Measurements from ENCODE around the gene CFAP46.

The CFAP46 gene

DNA sequence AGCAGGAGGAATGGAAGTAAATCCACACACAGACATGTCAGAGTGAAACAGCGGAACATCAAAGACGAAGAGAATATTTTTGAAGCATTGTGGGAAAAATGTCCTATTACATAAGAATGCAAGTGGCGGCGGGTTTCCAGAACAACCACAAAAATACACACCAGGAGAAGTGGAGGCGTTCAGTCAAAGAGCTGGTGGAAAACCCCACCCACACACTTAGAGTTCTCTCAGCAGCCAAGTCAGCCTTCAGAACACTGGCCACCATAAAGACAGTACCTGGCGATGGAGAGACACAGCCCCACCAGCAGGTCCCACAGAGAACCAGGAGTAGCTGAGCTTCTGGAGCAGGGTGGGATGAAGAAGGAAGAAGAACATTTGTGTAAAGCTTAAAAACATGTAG lies 180.1 kb downstream of the CFAP46 start:
- DNase-seq, result peak; percentile 12

DNA sequence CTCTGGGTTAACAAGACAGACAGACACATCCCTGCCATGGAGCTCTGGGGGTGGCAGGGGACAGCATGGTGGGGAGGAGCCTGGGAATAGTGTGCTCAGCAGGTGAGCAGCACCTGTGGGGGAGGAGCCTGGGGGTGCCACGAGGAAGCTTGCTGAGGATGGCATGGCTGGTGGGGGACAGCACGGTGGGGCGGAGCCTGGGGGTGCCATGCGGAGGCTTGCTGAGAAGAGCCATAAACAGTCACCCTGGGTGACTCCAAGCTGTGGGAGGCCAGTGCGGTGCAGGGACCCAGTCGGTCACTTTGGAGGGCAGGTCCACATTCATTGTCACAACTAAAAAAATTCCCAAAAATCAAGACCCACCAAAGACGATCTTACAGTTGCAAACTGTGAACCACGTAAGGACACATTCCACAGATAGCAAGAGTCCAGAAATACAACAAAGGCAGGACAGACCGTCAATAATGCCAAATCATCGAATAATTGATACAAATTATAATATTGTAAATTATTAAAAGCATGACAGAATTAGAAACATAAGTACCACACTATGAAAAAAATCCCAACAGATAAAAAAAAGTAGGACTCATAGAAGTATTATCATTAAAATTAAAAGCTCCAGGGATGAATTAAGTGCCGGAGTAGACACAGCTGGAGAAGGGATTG lies 180.8 kb downstream of the CFAP46 start:
- no peak for DNase-seq

DNA sequence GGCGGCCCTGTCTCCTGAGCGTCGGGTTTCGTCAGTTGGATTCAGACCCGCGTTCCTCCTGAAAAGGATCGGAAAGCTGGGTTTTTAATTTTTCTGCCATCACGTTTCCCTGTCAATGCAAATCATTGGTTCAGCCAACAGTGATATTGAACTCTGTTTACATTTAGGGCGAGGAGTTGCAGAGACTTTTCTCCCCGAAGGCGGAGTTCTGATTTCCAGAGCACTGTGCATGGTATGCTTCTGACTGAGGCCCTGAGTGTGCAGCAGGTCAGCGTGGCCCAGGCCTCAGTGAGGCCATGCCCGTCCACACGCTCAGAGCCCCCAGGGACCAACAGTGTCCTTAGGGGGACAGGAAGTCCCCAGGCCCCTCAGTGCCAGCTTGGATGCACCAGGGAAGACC lies 183.5 kb downstream of the CFAP46 start:
- DNase-seq, result no peak

Data from suppressor macrophage treated with lipopolysaccharide for 4 hours (primary cell).